ENCODE data around the gene AFF1. TPM values are rescaled to one million over a fixed set of nuclear protein-coding genes. Genes with fewer than 3 reads are reported as not detected.
"Not testable (repeated sequence)": the region's sequence is repeated elsewhere in the genome, so short reads cannot be mapped to it uniquely, and the experiment has no call there.

AFF1 gene
- total RNA-seq, 1 donor from 2014 or later = 112 TPM

GRCh38 chr4:87071401-87071800, 136.6 kb downstream of the AFF1 start:
- Histone ChIP-seq H3K27ac (no peak overlapping the region), H3K27me3 (no peaks in the 10 kb centered on the region), H3K36me3 (no peaks in the 10 kb centered on the region), H3K9me3 (no peaks in the 10 kb centered on the region), H3K4me1 (peaks cover 3 to 17% of the 10 kb centered on the region in 2 donors), H3K4me3 (no peak overlapping the region)
- no peak for TF ChIP-seq CTCF (IDR thresholded peaks at IDR 0.05)
- DNase-seq (ENCODE audit: low spot score in 2 of 2) = no peak
- intact Hi-C loops (cut with DNase I) = no loop called here

GRCh38 chr4:87072545-87072944, 137.7 kb downstream of the AFF1 start:
- H3K27ac ChIP-seq; H3K4me3 ChIP-seq; H3K9me3 ChIP-seq; DNase-seq (ENCODE audit: low spot score in 2 of 2); H3K27me3 ChIP-seq; intact Hi-C loops (cut with DNase I); H3K36me3 ChIP-seq: not testable (repeated sequence)
- H3K4me1 ChIP-seq = peaks cover 3 to 16% of the 10 kb centered on the region in 2 donors

- no peak overlapping the region for H3K27ac ChIP-seq
- H3K36me3 ChIP-seq = no peaks in the 10 kb centered on the region
- H3K4me3 ChIP-seq = no peak overlapping the region
- DNase-seq (ENCODE audit: low spot score in 2 of 2) = no peak
- peaks cover 3 to 15% of the 10 kb centered on the region in 2 donors for H3K4me1 ChIP-seq
- intact Hi-C loops (cut with DNase I) = no loop called here
- no peaks in the 10 kb centered on the region for H3K27me3 ChIP-seq
- TF ChIP-seq CTCF (IDR thresholded peaks at IDR 0.05) = no peak
- no peaks in the 10 kb centered on the region for H3K9me3 ChIP-seq
Measured at GRCh38 chr4:87073199-87074120, 138.6 kb downstream of the AFF1 start.

GRCh38 chr4:87074121-87074488, 139.3 kb downstream of the AFF1 start:
- no peak for DNase-seq (ENCODE audit: low spot score in 2 of 2)
- no peak for TF ChIP-seq CTCF (IDR thresholded peaks at IDR 0.05)
- Histone ChIP-seq H3K36me3 (no peaks in the 10 kb centered on the region), H3K9me3 (no peaks in the 10 kb centered on the region), H3K4me1 (peaks cover 3 to 17% of the 10 kb centered on the region in 2 donors), H3K27ac (no peak overlapping the region), H3K27me3 (no peaks in the 10 kb centered on the region), H3K4me3 (no peak overlapping the region)
- intact Hi-C loops (cut with DNase I) = no loop called here

- DNase-seq (ENCODE audit: low spot score in 2 of 2) = no peak
- Histone ChIP-seq H3K27ac (no peak overlapping the region), H3K4me3 (no peak overlapping the region), H3K27me3 (no peaks in the 10 kb centered on the region), H3K4me1 (peaks cover 10 to 31% of the 10 kb centered on the region in 2 donors), H3K9me3 (no peaks in the 10 kb centered on the region), H3K36me3 (no peaks in the 10 kb centered on the region)
- intact Hi-C loops (cut with DNase I) = loop anchor here (5.0 kb wide), 1 partner anchor 41 kb away; no protein-coding TSS in a partner anchor
- no peak for TF ChIP-seq CTCF (IDR thresholded peaks at IDR 0.05)
Measured at GRCh38 chr4:87075876-87076275, 141.1 kb downstream of the AFF1 start.

- Histone ChIP-seq H3K4me3 (no peak overlapping the region), H3K4me1 (peaks cover 10 to 39% of the 10 kb centered on the region in 2 donors), H3K9me3 (no peaks in the 10 kb centered on the region), H3K27ac (no peak overlapping the region), H3K27me3 (no peaks in the 10 kb centered on the region), H3K36me3 (no peaks in the 10 kb centered on the region)
- DNase-seq (ENCODE audit: low spot score in 2 of 2) = no peak
- no peak for TF ChIP-seq CTCF (IDR thresholded peaks at IDR 0.05)
- intact Hi-C loops (cut with DNase I) = loop anchor here (5.0 kb wide), 1 partner anchor 40 kb away; no protein-coding TSS in a partner anchor
Measured at GRCh38 chr4:87076690-87077358, 142.0 kb downstream of the AFF1 start.

All from ascending aorta (tissue), 2 donors.